Right lung (tissue), 10 donors: ENCODE data around the gene CEP85L. TPM values are rescaled to one million over a fixed set of nuclear protein-coding genes. Genes with fewer than 3 reads are reported as not detected.

ENCODE experiments used
- DNase-seq, 2 donors: peaks; one replicate each; pipeline ENCODE4 v3.0.0-alpha.2; 2013
- long read RNA-seq, 8 donors: transcript quantifications; one replicate each; lab custom pipeline, GENCODE V29; 2026
- polyA plus RNA-seq, 5 donors: library from polyadenylated mRNA; unstranded; fragments of 120-200 nt; gene quantifications; one replicate each; pipeline versions ENCODE4 v1.2.1 to v1.2.3, GENCODE V29; 2013; ENCODE audit warnings: inconsistent platforms in 1 of 5, low replicate concordance in 1 of 5; ENCODE audit not compliant: insufficient read length in 5 of 5, insufficient read depth in 1 of 5

Gene CEP85L
- polyA plus RNA-seq = 10 to 100 TPM in 4 of 5 donors, 1 to 10 TPM in 1; 8.6 to 15.5 (median 11.9) TPM
- long read RNA-seq, donor 1 = 0 reads
- long read RNA-seq, donor 2 = 0 reads
- long read RNA-seq, donor 3, full-length matches to known transcripts = 1 of 1 reads
- long read RNA-seq, donor 3, partial matches to known transcripts = 0 of 1 reads
- long read RNA-seq, donor 3, other reads (novel, unspliced or antisense) = 0 of 1 reads
- long read RNA-seq, donor 4 = 0 reads
- long read RNA-seq, donor 5, full-length matches to known transcripts = 1 of 1 reads
- long read RNA-seq, donor 5, partial matches to known transcripts = 0 of 1 reads
- long read RNA-seq, donor 5, other reads (novel, unspliced or antisense) = 0 of 1 reads
- long read RNA-seq, donor 6, full-length matches to known transcripts = 1 of 1 reads
- long read RNA-seq, donor 6, partial matches to known transcripts = 0 of 1 reads
- long read RNA-seq, donor 6, other reads (novel, unspliced or antisense) = 0 of 1 reads
- long read RNA-seq, donor 7 = 0 reads
- long read RNA-seq, donor 8 = 0 reads

DNA sequence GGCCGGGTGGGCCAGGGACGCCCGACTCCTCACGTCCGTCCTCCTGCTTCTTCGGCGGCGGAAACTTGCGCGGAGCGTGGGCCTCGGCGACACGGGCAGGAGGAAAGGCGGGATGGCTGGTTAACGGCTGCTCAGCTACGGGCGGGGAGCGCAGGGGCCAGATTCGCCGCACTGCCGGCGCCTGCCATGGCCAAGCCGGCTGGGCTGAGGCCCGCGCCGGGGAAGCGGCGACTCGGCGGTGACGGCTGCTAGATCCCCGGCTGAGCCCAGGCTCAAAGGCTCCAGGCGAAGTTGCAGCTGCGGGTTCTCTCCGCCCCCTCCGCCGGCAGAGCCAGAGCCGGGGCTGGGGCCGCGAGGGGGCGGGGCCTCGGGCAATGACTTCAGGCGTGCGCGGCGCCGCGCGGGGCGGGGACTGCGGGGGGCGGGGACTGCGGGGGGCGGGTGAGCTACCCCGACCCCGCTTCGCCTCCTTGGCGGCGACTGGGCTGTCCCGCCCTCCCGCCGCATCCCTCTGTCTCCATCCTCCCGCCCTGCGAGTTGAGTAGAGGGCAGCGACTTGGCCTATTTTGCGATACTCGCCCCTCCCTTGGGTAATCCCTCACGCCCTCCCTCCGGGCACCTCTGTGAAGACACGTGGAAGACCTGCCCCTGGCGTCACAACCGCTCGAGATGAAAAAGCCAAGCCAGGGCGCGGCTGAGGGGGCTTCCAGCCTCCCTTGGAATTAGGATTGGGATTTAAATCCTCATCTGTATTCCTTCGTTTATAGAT lies at the start of gene CEP85L:
Gene CEP85L (minus strand): TSS at position 310 of the 769 bp plus-strand sequence. CDS start 322 bp downstream, outside the sequence.
- peak; percentile 93 to 94 for DNase-seq

DNA sequence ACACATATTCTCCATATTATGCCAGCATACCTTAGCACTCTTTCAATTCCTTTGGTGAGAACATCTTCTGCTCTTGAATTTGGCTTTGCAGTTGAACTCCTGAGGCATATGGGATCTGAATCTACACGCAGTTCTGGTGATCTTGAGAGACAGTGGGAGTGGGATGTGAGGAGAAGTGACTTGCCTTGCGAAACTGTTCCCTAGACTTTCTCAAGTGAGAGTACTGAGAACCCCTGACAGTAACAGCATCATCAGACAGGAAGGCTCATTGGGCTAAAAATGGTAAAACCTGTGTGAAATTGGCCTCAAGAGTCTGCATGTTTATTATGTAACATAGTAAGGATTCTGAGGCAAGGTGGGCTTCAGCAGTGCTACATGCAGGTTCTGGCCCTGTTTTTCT lies 49.1 kb upstream of the CEP85L start:
- DNase-seq = no peak

DNA sequence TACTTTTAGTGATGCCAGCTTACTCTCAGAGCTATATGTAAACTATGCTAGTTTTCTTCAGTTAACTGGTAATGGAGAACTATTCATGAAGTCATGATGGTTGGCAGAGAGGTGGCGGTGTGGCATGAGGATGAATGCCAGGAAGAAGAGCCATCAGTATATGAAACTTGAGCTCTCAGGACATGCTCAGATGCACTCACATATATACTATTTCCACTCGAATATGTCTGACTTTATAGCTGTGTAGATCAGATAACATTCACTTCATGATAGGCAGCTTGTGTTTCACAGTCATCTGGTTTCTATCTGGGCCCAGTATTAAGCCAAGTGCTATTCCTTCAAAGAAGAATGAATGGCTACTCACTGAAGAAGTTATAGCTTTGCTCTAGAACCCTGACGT lies 46.2 kb upstream of the CEP85L start:
- no peak for DNase-seq

DNA sequence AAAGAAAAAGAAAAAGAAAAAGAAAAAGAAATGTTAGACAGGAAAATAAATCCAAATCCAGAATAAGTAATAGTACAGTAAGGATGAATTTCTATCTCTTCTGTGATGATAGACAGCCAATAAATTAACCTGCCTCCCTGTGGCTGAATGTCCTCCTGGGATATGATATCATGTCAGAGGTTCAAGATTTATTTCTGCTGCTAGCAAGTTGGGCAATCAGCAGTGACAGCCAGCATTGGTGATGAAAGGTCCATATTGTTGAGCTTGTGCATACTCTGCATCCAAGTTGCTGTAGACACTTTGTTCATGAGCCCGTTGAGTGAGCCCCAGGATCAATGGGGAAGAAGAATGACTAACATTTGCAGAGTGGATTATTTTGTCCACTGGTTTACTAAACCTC lies 44.9 kb upstream of the CEP85L start:
- DNase-seq = no peak

DNA sequence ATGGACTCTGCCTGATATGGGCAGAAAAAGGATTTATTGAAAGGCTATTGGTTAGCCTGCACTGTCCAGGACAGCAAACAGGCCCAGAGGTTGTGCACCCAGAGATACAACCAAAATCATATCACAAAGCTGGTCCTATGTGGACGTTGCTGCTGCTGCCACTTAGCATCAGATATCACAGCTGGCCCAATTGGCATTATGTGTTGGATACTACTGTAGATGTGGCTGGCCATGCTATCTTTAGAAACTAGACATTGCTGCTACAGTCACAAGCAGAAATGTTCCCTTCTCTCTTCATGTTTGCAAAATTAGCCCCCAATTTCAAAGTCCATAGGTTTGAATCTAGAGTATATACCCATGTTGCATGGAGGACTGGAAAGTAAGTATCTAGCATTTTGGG lies 42.2 kb upstream of the CEP85L start:
- no peak for DNase-seq

DNA sequence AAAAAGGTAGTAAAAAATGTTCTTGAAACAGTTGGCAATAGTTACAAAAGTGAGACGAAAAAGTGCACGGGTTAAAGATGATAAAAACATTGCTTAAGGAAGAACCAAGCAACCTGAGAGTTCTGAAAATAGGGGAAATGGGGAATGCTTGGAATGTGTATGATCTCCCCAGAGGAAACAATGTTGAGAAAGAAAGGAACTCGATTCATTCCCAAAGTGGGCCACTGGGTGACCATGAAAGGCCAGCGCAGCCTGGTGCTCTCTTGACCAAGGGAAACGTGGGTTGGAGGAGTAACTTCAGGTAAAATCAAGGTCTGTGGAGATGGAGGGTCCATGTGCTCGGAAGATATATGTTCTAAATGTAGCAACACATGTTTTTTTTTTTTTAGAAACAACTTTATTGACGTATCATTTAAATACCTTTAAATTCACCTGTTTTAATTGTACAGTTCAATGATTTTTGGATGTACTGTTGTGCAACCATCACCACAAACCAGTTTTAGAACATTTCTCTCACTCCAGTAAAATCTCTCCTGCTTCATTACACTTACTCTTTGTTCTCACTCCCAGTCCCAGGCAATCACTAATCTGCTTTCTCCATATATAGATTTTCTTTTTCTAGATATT lies 34.5 kb upstream of the CEP85L start:
- DNase-seq = no peak

DNA sequence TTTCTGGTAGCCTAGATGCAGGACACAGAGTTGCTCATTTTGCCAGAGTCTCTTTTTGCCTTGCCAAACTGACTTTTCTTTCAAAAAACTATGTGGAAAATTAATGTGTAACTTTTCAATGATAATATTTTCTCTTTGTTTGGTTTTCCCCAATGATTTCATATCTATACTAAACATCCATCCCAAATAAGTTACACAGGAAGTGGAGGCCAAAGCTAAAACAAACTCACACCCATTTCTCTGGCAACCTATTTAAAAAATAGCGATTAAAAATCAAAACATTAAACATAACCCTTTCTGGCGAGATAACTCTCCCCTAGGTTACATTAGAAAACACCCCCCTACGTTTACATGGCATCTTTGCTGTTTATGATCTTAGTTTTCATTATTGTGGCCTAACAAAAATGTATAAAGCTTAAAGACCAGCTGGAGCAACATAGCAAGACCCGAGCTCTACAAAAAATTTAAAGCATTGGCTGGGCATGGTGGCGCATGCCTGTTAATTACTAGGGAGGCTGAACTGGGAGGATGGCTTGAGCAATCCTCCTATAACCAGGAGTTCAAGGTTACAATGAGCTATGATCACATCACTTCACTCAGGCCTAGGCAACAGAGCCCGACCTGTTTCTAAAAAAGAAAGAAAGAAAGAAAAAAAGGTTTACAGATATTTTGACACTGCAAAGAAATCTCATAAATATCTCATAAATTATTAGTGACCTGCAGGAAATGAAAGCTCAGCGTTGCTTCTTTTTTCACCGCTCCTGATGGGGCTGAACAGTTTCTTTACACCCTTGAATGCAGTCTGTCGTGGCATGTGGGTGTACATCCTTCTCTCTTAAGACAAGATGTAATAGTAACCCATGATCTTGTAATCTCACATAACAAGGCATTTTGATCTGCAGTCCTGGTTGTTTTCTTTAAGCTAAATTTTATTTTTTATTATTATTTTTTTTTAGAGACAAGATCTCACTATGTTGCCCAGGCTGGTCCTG lies 32.8 kb upstream of the CEP85L start:
- no peak for DNase-seq

DNA sequence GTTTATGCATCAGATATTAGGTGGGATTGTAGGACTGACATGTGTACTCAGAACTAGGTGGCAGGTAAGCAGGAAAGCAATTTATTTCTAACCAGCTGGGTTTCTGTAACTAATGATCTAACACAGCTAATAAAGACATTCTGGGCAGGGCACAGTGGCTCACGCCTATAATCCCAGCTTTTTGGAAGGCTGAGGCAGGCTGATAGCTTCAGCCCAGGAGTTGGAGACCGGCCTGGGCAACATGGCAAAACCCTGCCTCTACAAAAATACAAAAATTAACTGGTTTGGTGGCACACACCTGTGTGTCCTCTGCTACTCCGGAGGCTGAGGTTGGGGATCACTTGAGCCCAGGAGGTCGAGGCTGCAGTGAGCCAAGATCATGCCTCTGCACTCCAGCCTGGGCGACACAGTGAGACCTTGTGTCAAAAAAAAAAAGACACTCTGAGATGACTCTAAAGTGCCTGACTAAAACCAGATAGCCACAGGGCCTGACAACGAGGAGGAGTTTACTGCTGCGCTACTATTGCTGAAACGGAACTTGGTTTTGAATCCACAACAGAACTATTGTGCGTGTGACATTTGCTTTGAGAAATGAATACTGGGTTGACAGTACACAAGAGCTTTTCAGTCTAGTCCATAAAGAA lies 29.2 kb upstream of the CEP85L start:
- no peak for DNase-seq

DNA sequence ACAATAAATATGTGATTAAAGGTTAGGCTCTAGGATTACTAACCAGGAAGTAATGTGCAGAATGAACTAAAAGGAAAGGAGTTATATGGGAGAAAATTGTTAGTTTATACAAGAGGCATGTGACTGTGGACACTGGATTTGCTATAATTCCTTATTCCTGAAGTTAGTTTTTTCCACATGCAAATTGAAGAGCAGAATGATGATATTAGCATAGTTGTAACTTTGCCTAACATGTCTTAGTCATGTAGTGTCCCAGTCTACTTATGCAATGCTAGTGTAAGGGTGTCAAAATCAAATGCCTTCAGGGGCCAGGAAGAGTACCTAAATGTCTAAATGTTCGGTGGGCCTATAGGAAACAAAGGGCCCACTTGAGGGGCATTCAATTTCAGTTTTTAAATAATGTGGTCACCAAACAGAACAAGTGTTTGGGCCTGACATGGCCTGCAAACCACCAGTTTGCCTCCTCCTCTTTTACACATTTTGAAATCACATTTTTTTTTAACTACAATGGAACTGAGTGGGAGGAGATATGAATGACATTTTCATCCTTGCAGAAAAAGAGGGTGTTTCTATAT lies 28.0 kb upstream of the CEP85L start:
- no peak for DNase-seq

DNA sequence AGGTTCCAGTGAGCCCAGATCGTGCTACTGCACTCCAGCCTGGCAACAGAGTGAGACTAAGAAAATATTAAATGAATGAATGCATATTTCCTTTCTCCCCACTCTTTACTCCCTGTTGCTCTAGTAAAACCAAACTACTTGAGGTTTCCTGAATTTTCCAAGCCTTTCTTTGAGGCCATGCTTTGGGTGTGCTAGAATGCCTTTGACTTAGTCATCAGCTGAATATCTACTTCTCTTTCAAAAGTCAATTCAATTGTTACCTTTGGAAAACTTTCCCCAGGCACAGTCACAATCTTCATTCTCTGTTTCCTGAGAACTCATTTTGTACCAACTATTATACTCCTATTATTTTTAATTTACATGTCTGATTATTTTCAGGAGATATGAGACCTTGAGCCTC lies 27.5 kb upstream of the CEP85L start:
- DNase-seq = no peak

DNA sequence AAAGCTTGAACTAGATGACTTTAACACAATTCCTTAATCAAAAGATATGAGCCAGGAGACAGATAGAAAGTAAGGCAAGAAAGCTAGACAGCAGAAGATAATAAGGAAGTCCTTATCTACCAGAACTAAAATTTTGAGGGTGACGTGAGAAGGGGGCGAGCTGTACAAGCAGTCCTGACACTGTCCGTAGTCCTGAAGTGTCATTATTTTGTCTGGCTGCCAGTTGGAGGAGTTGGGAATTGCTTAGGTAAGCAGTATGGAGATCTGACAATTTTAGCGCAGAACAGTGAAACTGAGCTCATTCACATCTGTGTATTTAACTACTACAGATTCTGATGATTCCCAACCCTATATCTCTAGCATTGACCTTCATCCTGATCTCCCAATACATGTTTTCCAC lies 25.8 kb upstream of the CEP85L start:
- DNase-seq = no peak

DNA sequence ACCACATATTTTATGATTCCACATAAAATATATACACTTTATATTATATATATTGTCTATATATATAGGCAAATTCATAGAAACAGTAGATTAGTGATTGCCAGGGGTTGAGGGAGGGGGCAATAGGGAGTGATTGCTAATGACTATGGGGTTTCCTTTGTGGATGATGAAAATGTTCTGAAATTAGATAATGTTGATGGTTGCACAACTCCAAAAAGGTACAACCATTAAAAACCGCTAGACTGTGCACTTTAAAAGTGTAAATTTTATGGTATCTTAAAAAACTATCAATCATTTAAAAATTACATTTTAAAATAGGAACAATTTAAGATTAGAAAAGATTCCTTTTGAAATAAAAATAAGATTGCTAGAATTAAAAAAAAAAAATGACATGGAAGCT lies 23.8 kb upstream of the CEP85L start:
- DNase-seq = no peak

DNA sequence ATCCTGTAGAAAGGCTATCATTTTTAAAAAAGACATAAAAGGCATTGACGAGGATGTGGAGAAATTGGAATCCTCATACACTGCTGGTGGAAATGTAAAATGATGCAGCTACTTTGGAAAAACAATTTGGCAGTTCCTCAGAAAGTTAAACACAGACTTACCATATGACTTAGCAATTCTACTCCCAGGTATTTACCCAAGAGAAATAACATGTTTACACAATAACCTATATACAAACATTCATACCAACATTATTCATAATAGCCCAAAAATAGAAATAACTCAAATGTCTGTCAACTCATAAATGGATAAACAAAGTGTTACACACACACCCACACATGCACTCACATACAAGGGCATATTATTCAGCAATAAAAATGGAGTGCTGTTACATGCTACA lies 23.4 kb upstream of the CEP85L start:
- DNase-seq = no peak

DNA sequence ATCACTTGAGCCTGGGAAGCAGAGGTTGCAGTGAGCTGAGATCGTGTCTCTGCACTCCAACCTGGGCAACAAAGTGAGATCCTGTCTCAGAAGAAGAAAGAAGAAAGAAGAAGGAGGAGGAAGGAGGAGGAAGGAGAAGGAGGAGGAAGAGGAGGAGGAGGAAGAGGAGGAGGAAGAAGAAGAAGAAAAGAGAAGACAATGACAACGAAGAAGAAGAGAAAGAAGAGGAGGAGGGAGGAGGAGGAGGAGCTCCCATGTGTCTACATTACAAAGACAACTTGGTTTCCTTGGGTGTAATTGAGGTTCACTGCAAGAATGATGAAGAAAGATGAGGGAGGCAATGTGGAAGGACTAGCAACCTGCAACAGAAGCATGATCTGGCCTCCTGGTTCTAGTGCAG lies 21.3 kb upstream of the CEP85L start:
- DNase-seq = no peak

DNA sequence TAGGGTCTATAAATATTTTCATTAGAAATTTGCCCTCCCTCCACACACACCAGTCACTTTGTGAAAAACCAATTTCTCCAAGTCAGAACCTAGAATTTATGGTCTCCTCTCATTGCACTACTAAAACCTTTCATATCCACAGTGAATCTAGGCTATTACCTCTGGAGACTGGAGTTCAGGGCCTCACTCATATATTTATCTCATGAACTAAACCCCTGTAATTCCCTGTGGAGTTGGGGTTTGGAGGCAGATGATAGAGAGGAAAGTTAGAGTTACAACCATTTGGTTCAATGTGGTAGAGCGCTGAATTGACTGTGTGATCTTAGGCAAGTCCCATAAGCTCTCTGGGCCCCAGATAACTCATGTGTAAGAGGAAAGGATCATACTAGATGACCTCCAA lies 18.2 kb upstream of the CEP85L start:
- DNase-seq = no peak

DNA sequence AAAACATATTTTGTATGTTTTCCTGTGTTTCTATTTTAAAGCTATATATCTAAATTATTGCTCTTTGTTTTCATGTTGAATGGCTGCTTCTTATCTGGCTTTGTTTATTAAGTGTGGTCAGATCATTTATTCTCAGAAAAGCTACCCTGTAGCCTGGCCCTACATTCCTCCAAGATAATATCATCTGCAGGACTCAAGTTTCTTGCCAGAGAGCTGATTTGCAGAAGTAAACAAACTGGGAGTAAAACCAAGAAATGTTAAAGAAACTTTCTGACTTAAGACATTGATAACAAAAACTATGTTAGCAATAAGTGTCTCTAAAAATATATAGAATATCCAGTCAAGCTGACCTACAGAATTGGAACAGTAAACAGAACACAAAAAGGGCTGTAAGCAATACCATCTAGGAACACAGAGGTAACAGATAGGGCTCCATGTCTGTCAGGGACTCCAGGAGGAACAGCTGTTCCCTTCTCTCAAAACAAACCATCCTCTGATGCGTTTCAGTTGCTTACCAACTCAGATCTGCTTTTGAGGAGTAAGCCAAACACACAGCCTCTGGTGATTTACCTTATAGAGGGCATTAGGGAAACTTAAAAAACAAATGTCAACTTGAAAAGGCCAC lies 17.5 kb upstream of the CEP85L start:
- DNase-seq = no peak

DNA sequence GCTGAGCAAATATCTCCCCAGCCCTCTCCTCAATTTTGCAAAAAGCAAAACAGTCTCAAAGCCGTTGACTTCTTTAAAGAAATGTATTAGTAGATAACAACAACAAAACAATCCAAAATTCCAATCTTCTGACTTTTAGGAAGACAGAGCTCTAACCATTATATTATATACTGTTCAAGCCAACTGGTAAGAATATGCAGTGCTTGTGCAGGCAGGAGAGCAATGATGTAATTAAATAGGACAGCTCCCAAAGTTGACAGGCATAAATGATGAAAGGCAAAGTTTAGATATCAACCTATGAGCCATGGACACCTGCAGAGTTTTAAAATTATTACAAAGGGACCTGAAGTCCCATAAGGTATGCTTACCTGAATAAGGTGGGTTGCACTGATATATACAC lies 16.6 kb upstream of the CEP85L start:
- DNase-seq = no peak

DNA sequence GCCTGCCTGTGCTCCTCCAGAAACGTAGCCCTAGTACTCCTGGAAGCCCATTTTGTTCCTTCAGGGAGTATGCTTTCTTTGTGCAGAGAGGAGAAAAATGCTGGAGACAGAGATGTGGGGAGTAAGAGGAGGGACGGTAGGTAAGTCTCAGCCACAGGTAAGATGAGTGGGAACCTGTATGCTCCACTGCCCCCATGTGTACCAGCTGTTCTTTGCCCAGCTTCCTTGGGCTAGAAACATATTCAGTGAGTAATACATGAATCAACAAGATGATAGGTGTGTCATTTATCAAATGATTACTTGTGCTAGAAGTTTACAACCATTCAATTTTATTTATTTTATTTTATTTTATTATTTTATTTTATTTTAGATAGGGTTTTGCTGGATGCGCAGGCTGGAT lies 13.6 kb upstream of the CEP85L start:
- DNase-seq = no peak
